OCI-LY1 (cell line): ENCODE results near the gene FREY1.

Experiments used
- H2AFZ ChIP-seq: fragments of 200-600 bp; sonication (generic), shearing (Covaris generic); 2 replicates; pipeline ENCODE4 v1.6.0; 2014; ENCODE audit warnings: antibody characterized with exemption, mild to moderate bottlenecking, low read length
- H3F3A ChIP-seq: fragments of 200-600 bp; sonication (generic), shearing (Covaris generic); 2 replicates; pipeline ENCODE4 v1.6.0; 2014; ENCODE audit warnings: mild to moderate bottlenecking, antibody characterized with exemption, low read length, moderate library complexity; ENCODE audit not compliant: insufficient read depth
- H3K27ac ChIP-seq: fragments of 200-600 bp; sonication (generic); 2 replicates; pipeline ENCODE4 v1.5.1; 2014; ENCODE audit warnings: low read length, mixed run types, mild to moderate bottlenecking, low read depth; ENCODE audit not compliant: poor library complexity, severe bottlenecking
- H3K27me3 ChIP-seq: fragments of 200-600 bp; sonication (generic); 2 replicates; pipeline ENCODE4 v1.6.0; 2014; ENCODE audit warnings: antibody characterized with exemption, mild to moderate bottlenecking, low read length, moderate library complexity; ENCODE audit not compliant: insufficient read depth
- H3K36me3 ChIP-seq: fragments of 200-600 bp; sonication (generic); 2 replicates; pipeline ENCODE4 v1.6.1; 2014; ENCODE audit warnings: mild to moderate bottlenecking, antibody characterized with exemption, low read length, moderate library complexity, mixed read lengths; ENCODE audit not compliant: insufficient read depth
- H3K4me1 ChIP-seq: fragments of 200-600 bp; sonication (generic); 2 replicates; pipeline ENCODE4 v1.5.1; 2014; ENCODE audit warnings: mild to moderate bottlenecking, low read length, moderate library complexity; ENCODE audit not compliant: insufficient read depth, severe bottlenecking
- H3K4me2 ChIP-seq: fragments of 200-600 bp; sonication (generic), shearing (Covaris generic); 2 replicates; pipeline ENCODE4 v1.6.1; 2014; ENCODE audit warnings: low read length
- H3K4me3 ChIP-seq: fragments of 200-600 bp; sonication (generic); 2 replicates; pipeline ENCODE4 v1.5.1; 2014; ENCODE audit warnings: low read length, low read depth, mild to moderate bottlenecking, mixed read lengths; ENCODE audit not compliant: poor library complexity, severe bottlenecking
- H3K79me2 ChIP-seq: fragments of 200-600 bp; shearing (Covaris generic); 2 replicates; pipeline ENCODE4 v1.6.1; 2016; ENCODE audit warnings: mixed run types, low read length, mixed read lengths; ENCODE audit not compliant: insufficient read depth
- H3K9ac ChIP-seq: fragments of 200-600 bp; sonication (generic), shearing (Covaris generic); 2 replicates; pipeline ENCODE4 v1.6.1; 2014; ENCODE audit warnings: mild to moderate bottlenecking, low read length, mixed read lengths
- H3K9me2 ChIP-seq: fragments of 200-600 bp; sonication (generic), shearing (Covaris generic); 2 replicates; pipeline ENCODE4 v1.6.1; 2014; ENCODE audit warnings: low read depth, mild to moderate bottlenecking, low read length, mixed read lengths
- H3K9me3 ChIP-seq: fragments of 200-600 bp; shearing (Covaris generic); 2 replicates; pipeline ENCODE4 v1.6.1; 2014; ENCODE audit warnings: low read length, mixed read lengths
- H4K20me1 ChIP-seq: fragments of 200-600 bp; sonication (generic), shearing (Covaris generic); 2 replicates; pipeline ENCODE4 v1.6.0; 2016; ENCODE audit warnings: mild to moderate bottlenecking, low read length; ENCODE audit not compliant: insufficient read depth
- CTCF ChIP-seq: fragments of 200-600 bp; sonication (generic), shearing (Covaris generic); IDR thresholded peaks from 2 replicates; pipeline ENCODE4 v1.5.1; 2017; ENCODE audit warnings: mild to moderate bottlenecking, antibody characterized with exemption, low read length, moderate library complexity, mixed read lengths
- EZH2 ChIP-seq: fragments of 200-600 bp; sonication (generic), shearing (Covaris generic); IDR thresholded peaks from 2 replicates; pipeline ENCODE4 v1.8.0; 2017; ENCODE audit warnings: borderline replicate concordance, mixed run types, mild to moderate bottlenecking, antibody characterized with exemption, low read length, moderate library complexity, mixed read lengths

Gene FREY1

GRCh38 chr11:45947885-45948284, 40.8 kb upstream of the FREY1 start:
- H3K4me3 ChIP-seq: no peak overlapping the region
- H3K4me1 ChIP-seq: no peaks in the 10 kb centered on the region
- no peaks in the 10 kb centered on the region for H3K9me2 ChIP-seq
- H3F3A ChIP-seq: no peaks in the 10 kb centered on the region
- H3K27ac ChIP-seq: no peak overlapping the region
- peaks cover 55% of the 10 kb centered on the region for H3K36me3 ChIP-seq
- no peaks in the 10 kb centered on the region for H4K20me1 ChIP-seq
- H2AFZ ChIP-seq: no peak overlapping the region
- H3K4me2 ChIP-seq: no peak overlapping the region
- no peak for TF ChIP-seq EZH2
- TF ChIP-seq CTCF: no peak
- H3K27me3 ChIP-seq: no peaks in the 10 kb centered on the region
- H3K9ac ChIP-seq: no peak overlapping the region
- H3K9me3 ChIP-seq: no peaks in the 10 kb centered on the region
- no peaks in the 10 kb centered on the region for H3K79me2 ChIP-seq

GRCh38 chr11:45945397-45945999, 38.4 kb upstream of the FREY1 start:
- Histone ChIP-seq H3K4me3 (no peak overlapping the region), H2AFZ (no peak overlapping the region), H3K9me2 (no peaks in the 10 kb centered on the region), H3K9me3 (no peaks in the 10 kb centered on the region), H3K36me3 (peaks cover 55% of the 10 kb centered on the region), H4K20me1 (no peaks in the 10 kb centered on the region), H3K4me2 (no peak overlapping the region), H3K9ac (no peak overlapping the region), H3F3A (no peaks in the 10 kb centered on the region), H3K4me1 (no peaks in the 10 kb centered on the region), H3K27ac (no peak overlapping the region), H3K27me3 (no peaks in the 10 kb centered on the region), H3K79me2 (no peaks in the 10 kb centered on the region)
- no peak for TF ChIP-seq CTCF
- TF ChIP-seq EZH2: no peak

- no peaks in the 10 kb centered on the region for H3K9me2 ChIP-seq
- no peak overlapping the region for H3K9ac ChIP-seq
- no peaks in the 10 kb centered on the region for H3K79me2 ChIP-seq
- TF ChIP-seq CTCF (no peak), EZH2 (no peak)
- no peak overlapping the region for H3K4me2 ChIP-seq
- H3K27ac ChIP-seq: no peak overlapping the region
- H3K27me3 ChIP-seq: no peaks in the 10 kb centered on the region
- peaks cover 35% of the 10 kb centered on the region for H3K36me3 ChIP-seq
- H3K4me1 ChIP-seq: peaks cover 14% of the 10 kb centered on the region
- no peak overlapping the region for H3K4me3 ChIP-seq
- H2AFZ ChIP-seq: no peak overlapping the region
- no peaks in the 10 kb centered on the region for H4K20me1 ChIP-seq
- H3F3A ChIP-seq: no peaks in the 10 kb centered on the region; the same call in 1 of the 2 replicates
- H3K9me3 ChIP-seq: no peaks in the 10 kb centered on the region
Observed at GRCh38 chr11:45942381-45942780, 35.3 kb upstream of the FREY1 start.
